WTC11 (cell line): Measurements from ENCODE around the gene AZIN2. TPM values are rescaled to one million over a fixed set of nuclear protein-coding genes. Genes with fewer than 3 reads are reported as not detected.

Experiments
- CREM ChIP-seq: sonication (generic); formaldehyde crosslinking; IDR thresholded peaks from 2 replicates; pipeline ENCODE4 v1.8.1; 2022; ENCODE audit warnings: mild to moderate bottlenecking, missing genetic modification reagents, moderate library complexity
- ELF4 ChIP-seq: sonication (generic); formaldehyde crosslinking; IDR thresholded peaks from 2 replicates; pipeline ENCODE4 v1.8.1; 2022; ENCODE audit warnings: low read depth, mild to moderate bottlenecking, moderate library complexity, missing genetic modification reagents
- EMX1 ChIP-seq: fragments of 250-450 bp; sonication (Bioruptor Pico); IDR thresholded peaks from 2 replicates; pipeline ENCODE4 v1.8.0; 2021; ENCODE audit warnings: mild to moderate bottlenecking
- FOXJ3 ChIP-seq: sonication (generic); formaldehyde crosslinking; IDR thresholded peaks from 2 replicates; pipeline ENCODE4 v1.9.0; 2021; ENCODE audit warnings: missing genetic modification reagents, mild to moderate bottlenecking, borderline replicate concordance
- FOXP1 ChIP-seq: sonication (generic); formaldehyde crosslinking; IDR thresholded peaks from 2 replicates; pipeline ENCODE4 v1.8.0; 2022; ENCODE audit warnings: missing genetic modification reagents, mild to moderate bottlenecking, moderate library complexity, borderline replicate concordance
- GABPB1 ChIP-seq: sonication (generic); formaldehyde crosslinking; IDR thresholded peaks from 2 replicates; pipeline ENCODE4 v1.8.1; 2023; ENCODE audit warnings: mild to moderate bottlenecking, missing genetic modification reagents
- IRF2 ChIP-seq: sonication (generic); formaldehyde crosslinking; IDR thresholded peaks from 2 replicates; pipeline ENCODE4 v1.8.0; 2022; ENCODE audit warnings: low read depth, missing genetic modification reagents, borderline replicate concordance
- JAZF1 ChIP-seq: fragments of 250-450 bp; sonication (Bioruptor Pico); IDR thresholded peaks from 2 replicates; pipeline ENCODE4 v1.9.0; 2021; ENCODE audit warnings: moderate library complexity, mild to moderate bottlenecking, inconsistent platforms
- MYBL2 ChIP-seq: sonication (generic); formaldehyde crosslinking; IDR thresholded peaks from 2 replicates; pipeline ENCODE4 v1.8.1; 2023; ENCODE audit warnings: mild to moderate bottlenecking, moderate library complexity, missing genetic modification reagents
- NFYB ChIP-seq: sonication (generic); formaldehyde crosslinking; conservative IDR thresholded peaks from 2 replicates; pipeline ENCODE4 v1.8.0; 2022; ENCODE audit warnings: low read depth, missing genetic modification reagents
- NR3C1 ChIP-seq: sonication (generic); formaldehyde crosslinking; conservative IDR thresholded peaks from 2 replicates; pipeline ENCODE4 v1.8.1; 2023; ENCODE audit warnings: low read depth, mild to moderate bottlenecking, missing genetic modification reagents
- OVOL2 ChIP-seq: fragments of 250-450 bp; sonication (Bioruptor Pico); IDR thresholded peaks from 2 replicates; pipeline ENCODE4 v1.9.0; 2021; ENCODE audit warnings: mild to moderate bottlenecking, borderline replicate concordance
- PRRX2 ChIP-seq: fragments of 250-450 bp; sonication (Bioruptor Pico); IDR thresholded peaks from 2 replicates; pipeline ENCODE4 v1.8.0; 2021; ENCODE audit warnings: mild to moderate bottlenecking
- RELA ChIP-seq: sonication (generic); formaldehyde crosslinking; IDR thresholded peaks from 2 replicates; pipeline ENCODE4 v1.8.1; 2022; ENCODE audit warnings: missing genetic modification reagents, mild to moderate bottlenecking, borderline replicate concordance
- SMAD4 ChIP-seq: sonication (generic); formaldehyde crosslinking; IDR thresholded peaks from 2 replicates; pipeline ENCODE4 v1.8.0; 2022; ENCODE audit warnings: mild to moderate bottlenecking, missing genetic modification reagents
- SOX15 ChIP-seq: fragments of 250-450 bp; sonication (Bioruptor Pico); IDR thresholded peaks from 2 replicates; pipeline ENCODE4 v1.9.0; 2021; ENCODE audit warnings: mild to moderate bottlenecking
- SP1 ChIP-seq: sonication (generic); formaldehyde crosslinking; conservative IDR thresholded peaks from 2 replicates; pipeline ENCODE4 v1.8.1; 2022; ENCODE audit warnings: missing genetic modification reagents
- TEAD1 ChIP-seq: sonication (generic); formaldehyde crosslinking; IDR thresholded peaks from 2 replicates; pipeline ENCODE4 v1.8.0; 2022; ENCODE audit warnings: mild to moderate bottlenecking, missing genetic modification reagents
- TEAD4 ChIP-seq: sonication (generic); formaldehyde crosslinking; IDR thresholded peaks from 2 replicates; pipeline ENCODE4 v1.8.0; 2022; ENCODE audit warnings: mild to moderate bottlenecking, missing genetic modification reagents
- ZBTB21 ChIP-seq: sonication (generic); formaldehyde crosslinking; IDR thresholded peaks from 2 replicates; pipeline ENCODE4 v1.8.1; 2023; ENCODE audit warnings: mild to moderate bottlenecking, missing genetic modification reagents, borderline replicate concordance
- ZNF219 ChIP-seq: sonication (generic); formaldehyde crosslinking; IDR thresholded peaks from 2 replicates; pipeline ENCODE4 v1.8.0; 2023; ENCODE audit warnings: missing genetic modification reagents, mild to moderate bottlenecking, borderline replicate concordance
- ZNF232 ChIP-seq: sonication (generic); formaldehyde crosslinking; IDR thresholded peaks from 2 replicates; pipeline ENCODE4 v1.8.0; 2022; ENCODE audit warnings: mild to moderate bottlenecking, missing genetic modification reagents
- ZNF423 ChIP-seq: fragments of 250-450 bp; sonication (Bioruptor Pico); IDR thresholded peaks from 2 replicates; pipeline ENCODE4 v2.1.2; 2022; ENCODE audit warnings: mild to moderate bottlenecking, moderate library complexity
- total RNA-seq: library from RNA; stranded (reverse); gene quantifications from 3 replicates; pipeline ENCODE4 v1.2.3, GENCODE V29; 2021
- TF ChIP-seq, protein P1 (sequence below): fragments of 250-450 bp; sonication (Bioruptor Pico); IDR thresholded peaks from 2 replicates; pipeline ENCODE4 v1.9.0; 2021; ENCODE audit warnings: mild to moderate bottlenecking
- TF ChIP-seq, protein P2 (sequence below): fragments of 200-600 bp; IDR thresholded peaks from 2 replicates; pipeline ENCODE4 v1.8.0; 2022; ENCODE audit warnings: antibody characterized with exemption
- TF ChIP-seq, protein P3 (sequence below): sonication (generic); formaldehyde crosslinking; IDR thresholded peaks from 2 replicates; pipeline ENCODE4 v1.8.0; 2022; ENCODE audit warnings: mild to moderate bottlenecking, missing genetic modification reagents
- TF ChIP-seq, protein P4 (sequence below): fragments of 250-450 bp; sonication (Bioruptor Pico); IDR thresholded peaks from 2 replicates; pipeline ENCODE4 v1.9.0; 2021; ENCODE audit warnings: moderate library complexity, mild to moderate bottlenecking, inconsistent platforms, borderline replicate concordance
- TF ChIP-seq, protein P5 (sequence below): sonication (generic); formaldehyde crosslinking; IDR thresholded peaks from 2 replicates; pipeline ENCODE4 v1.8.1; 2022; ENCODE audit warnings: mild to moderate bottlenecking, moderate library complexity, missing genetic modification reagents

The AZIN2 gene
- total RNA-seq, 1 experiment from 2014 or later, result 1.7 TPM

DNA sequence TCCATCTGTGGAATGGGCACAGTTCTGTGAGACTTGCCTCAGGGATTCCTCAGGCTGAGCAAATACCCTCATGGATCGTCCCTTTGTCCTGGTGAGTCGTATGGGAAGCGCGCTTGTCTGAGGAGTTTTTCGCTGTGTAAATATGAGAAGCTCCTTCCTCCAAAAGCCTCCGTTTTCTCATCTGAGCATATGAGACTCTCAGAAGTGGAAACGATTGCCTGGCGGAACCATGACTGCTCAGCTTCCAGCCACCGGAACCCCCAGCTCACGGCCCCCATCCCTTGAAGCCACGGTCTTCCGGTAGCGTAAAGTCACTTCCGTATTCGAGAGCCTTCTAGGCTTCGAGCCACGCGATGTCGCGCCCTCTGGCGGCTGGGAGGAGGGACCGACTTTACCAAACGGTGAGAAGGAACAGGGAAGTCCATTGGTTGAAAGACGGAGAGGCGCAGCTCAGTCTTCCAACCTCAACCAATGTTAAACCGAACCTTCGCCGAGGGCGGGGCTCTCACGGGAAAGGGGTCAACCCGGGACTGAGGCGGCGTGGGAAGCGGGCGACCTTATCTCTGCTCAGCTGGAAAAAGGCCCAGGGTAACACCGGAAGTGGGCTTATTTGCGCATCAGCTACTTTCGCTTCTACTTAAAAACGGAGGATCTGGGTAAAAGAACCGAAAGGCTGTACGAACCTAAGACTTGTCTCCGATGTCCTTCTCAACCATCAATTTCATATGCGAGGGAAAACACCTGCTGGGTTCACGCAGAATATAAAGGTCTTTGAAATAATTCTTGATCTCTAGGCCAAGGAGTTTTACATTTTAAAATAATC, 46.3 kb downstream of the AZIN2 start (continued):
- TF ChIP-seq, protein P1, sequence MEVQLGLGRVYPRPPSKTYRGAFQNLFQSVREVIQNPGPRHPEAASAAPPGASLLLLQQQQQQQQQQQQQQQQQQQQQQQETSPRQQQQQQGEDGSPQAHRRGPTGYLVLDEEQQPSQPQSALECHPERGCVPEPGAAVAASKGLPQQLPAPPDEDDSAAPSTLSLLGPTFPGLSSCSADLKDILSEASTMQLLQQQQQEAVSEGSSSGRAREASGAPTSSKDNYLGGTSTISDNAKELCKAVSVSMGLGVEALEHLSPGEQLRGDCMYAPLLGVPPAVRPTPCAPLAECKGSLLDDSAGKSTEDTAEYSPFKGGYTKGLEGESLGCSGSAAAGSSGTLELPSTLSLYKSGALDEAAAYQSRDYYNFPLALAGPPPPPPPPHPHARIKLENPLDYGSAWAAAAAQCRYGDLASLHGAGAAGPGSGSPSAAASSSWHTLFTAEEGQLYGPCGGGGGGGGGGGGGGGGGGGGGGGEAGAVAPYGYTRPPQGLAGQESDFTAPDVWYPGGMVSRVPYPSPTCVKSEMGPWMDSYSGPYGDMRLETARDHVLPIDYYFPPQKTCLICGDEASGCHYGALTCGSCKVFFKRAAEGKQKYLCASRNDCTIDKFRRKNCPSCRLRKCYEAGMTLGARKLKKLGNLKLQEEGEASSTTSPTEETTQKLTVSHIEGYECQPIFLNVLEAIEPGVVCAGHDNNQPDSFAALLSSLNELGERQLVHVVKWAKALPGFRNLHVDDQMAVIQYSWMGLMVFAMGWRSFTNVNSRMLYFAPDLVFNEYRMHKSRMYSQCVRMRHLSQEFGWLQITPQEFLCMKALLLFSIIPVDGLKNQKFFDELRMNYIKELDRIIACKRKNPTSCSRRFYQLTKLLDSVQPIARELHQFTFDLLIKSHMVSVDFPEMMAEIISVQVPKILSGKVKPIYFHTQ (CRISPR knock-in tag), result no peak
- no peak for TF ChIP-seq ZNF219 (CRISPR knock-in tag)
- TF ChIP-seq ZNF423 (CRISPR knock-in tag), result no peak
- TF ChIP-seq FOXP1 (CRISPR knock-in tag), result peak; percentile 60; the same call in 1 of the 2 replicates
- TF ChIP-seq TEAD4 (CRISPR knock-in tag), result no peak
- TF ChIP-seq EMX1 (CRISPR knock-in tag), result no peak
- TF ChIP-seq SP1 (CRISPR knock-in tag), result peak; percentile 78
- no peak for TF ChIP-seq ZBTB21 (CRISPR knock-in tag)
- TF ChIP-seq GABPB1 (CRISPR knock-in tag), result peak; percentile 82; the same call in 1 of the 2 replicates
- TF ChIP-seq RELA, result no peak
- TF ChIP-seq PRRX2 (CRISPR knock-in tag), result no peak
- TF ChIP-seq, protein P2, sequence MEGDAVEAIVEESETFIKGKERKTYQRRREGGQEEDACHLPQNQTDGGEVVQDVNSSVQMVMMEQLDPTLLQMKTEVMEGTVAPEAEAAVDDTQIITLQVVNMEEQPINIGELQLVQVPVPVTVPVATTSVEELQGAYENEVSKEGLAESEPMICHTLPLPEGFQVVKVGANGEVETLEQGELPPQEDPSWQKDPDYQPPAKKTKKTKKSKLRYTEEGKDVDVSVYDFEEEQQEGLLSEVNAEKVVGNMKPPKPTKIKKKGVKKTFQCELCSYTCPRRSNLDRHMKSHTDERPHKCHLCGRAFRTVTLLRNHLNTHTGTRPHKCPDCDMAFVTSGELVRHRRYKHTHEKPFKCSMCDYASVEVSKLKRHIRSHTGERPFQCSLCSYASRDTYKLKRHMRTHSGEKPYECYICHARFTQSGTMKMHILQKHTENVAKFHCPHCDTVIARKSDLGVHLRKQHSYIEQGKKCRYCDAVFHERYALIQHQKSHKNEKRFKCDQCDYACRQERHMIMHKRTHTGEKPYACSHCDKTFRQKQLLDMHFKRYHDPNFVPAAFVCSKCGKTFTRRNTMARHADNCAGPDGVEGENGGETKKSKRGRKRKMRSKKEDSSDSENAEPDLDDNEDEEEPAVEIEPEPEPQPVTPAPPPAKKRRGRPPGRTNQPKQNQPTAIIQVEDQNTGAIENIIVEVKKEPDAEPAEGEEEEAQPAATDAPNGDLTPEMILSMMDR, result peak; percentile 66
- TF ChIP-seq NR3C1 (CRISPR knock-in tag), result no peak
- peak; percentile 92 for TF ChIP-seq TEAD1 (CRISPR knock-in tag)
- peak; percentile 58; the same call in 1 of the 2 replicates for TF ChIP-seq ZNF232 (CRISPR knock-in tag)
- TF ChIP-seq SMAD4 (CRISPR knock-in tag), result no peak
- TF ChIP-seq, protein P3, sequence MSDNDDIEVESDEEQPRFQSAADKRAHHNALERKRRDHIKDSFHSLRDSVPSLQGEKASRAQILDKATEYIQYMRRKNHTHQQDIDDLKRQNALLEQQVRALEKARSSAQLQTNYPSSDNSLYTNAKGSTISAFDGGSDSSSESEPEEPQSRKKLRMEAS (CRISPR knock-in tag), result peak; percentile 80
- no peak for TF ChIP-seq OVOL2 (CRISPR knock-in tag)
- no peak for TF ChIP-seq FOXJ3 (CRISPR knock-in tag)
- TF ChIP-seq NFYB (CRISPR knock-in tag), result peak; percentile 66
- TF ChIP-seq, protein P4, sequence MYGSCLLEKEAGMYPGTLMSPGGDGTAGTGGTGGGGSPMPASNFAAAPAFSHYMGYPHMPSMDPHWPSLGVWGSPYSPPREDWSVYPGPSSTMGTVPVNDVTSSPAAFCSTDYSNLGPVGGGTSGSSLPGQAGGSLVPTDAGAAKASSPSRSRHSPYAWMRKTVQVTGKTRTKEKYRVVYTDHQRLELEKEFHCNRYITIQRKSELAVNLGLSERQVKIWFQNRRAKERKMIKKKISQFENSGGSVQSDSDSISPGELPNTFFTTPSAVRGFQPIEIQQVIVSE (CRISPR knock-in tag), result no peak
- TF ChIP-seq SOX15 (CRISPR knock-in tag), result no peak
- no peak for TF ChIP-seq ELF4 (CRISPR knock-in tag)
- peak; percentile 66; the same call in 1 of the 2 replicates for TF ChIP-seq CREM
- peak; percentile 58; the same call in 1 of the 2 replicates for TF ChIP-seq MYBL2 (CRISPR knock-in tag)
- TF ChIP-seq IRF2 (CRISPR knock-in tag), result no peak
- no peak for TF ChIP-seq JAZF1 (CRISPR knock-in tag)
- TF ChIP-seq, protein P5, sequence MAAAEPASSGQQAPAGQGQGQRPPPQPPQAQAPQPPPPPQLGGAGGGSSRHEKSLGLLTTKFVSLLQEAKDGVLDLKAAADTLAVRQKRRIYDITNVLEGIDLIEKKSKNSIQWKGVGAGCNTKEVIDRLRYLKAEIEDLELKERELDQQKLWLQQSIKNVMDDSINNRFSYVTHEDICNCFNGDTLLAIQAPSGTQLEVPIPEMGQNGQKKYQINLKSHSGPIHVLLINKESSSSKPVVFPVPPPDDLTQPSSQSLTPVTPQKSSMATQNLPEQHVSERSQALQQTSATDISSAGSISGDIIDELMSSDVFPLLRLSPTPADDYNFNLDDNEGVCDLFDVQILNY (CRISPR knock-in tag), result no peak
